ENCODE measurements around the gene RTL9. TPM values are rescaled to one million over a fixed set of nuclear protein-coding genes. Genes with fewer than 3 reads are reported as not detected.
A peak's percentile ranks its signal among the peaks of the same experiment; 100 is the strongest.

Gene RTL9
- total and polyA plus RNA-seq, 9 of the 15 experiments (the other 6 are each of a cell fraction or from before 2014, with no cell fraction given), result 0.04 to 0.35 (median 0.13) TPM; not detected in 1

- no peak for TF ChIP-seq TOE1 (IDR thresholded peaks at IDR 0.05; ENCODE audit: borderline replicate concordance)
- no peak for TF ChIP-seq TOE1 (CRISPR knock-in tag; IDR thresholded peaks at IDR 0.05; ENCODE audit: borderline replicate concordance, low read depth)
- no peak for TF ChIP-seq HES1 (IDR thresholded peaks at IDR 0.05; ENCODE audit: low read depth)
- no peak for TF ChIP-seq ZNF384 (IDR thresholded peaks at IDR 0.05; ENCODE audit: low read depth, low read length)
- TF ChIP-seq ZNF23 (CRISPR knock-in tag; IDR thresholded peaks at IDR 0.05), result no peak
- TF ChIP-seq, protein P1, sequence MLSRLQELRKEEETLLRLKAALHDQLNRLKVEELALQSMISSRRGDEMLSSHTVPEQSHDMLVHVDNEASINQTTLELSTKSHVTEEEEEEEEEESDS (CRISPR knock-in tag; IDR thresholded peaks at IDR 0.05), result no peak
- TF ChIP-seq EP300 (IDR thresholded peaks at IDR 0.05; ENCODE audit: low read length), result peak; percentile 82; the same call in 1 of the 2 replicates
- peak; percentile 49 for TF ChIP-seq NCOR1 (IDR thresholded peaks at IDR 0.05)
- no peak for TF ChIP-seq ZBTB5 (IDR thresholded peaks at IDR 0.05)
- TF ChIP-seq PURB (CRISPR knock-in tag; IDR thresholded peaks at IDR 0.05; ENCODE audit: low read depth), result no peak
- TF ChIP-seq ZNF518B (CRISPR knock-in tag; IDR thresholded peaks at IDR 0.05), result no peak
- TF ChIP-seq MEF2A (IDR thresholded peaks at IDR 0.05; ENCODE audit: control insufficient read depth, low read depth, low read length), result no peak
- no peak for TF ChIP-seq RFX5 (IDR thresholded peaks at IDR 0.05; ENCODE audit: low read depth, low read length)
- no peak for TF ChIP-seq GTF2F1 (IDR thresholded peaks at IDR 0.05; ENCODE audit: low read depth, low read length)
- no peak for TF ChIP-seq BDP1 (IDR thresholded peaks at IDR 0.05; ENCODE audit: insufficient read depth, insufficient read length)
- TF ChIP-seq SIN3A (IDR thresholded peaks at IDR 0.05; ENCODE audit: borderline replicate concordance in 2 of 2, control insufficient read depth in 1 of 2, low read depth in 2 of 2, low read length in 2 of 2), result no peak
- TF ChIP-seq YY1 (IDR thresholded peaks at IDR 0.05; ENCODE audit: borderline replicate concordance in 1 of 3, control insufficient read depth in 1 of 3, extremely low read depth in 1 of 3, insufficient read depth in 3 of 3, insufficient read length in 1 of 3, insufficient replicate concordance in 2 of 3, low read depth in 1 of 3, low read length in 2 of 3), result peak in 1 of 3 experiments; percentile 17
- TF ChIP-seq, protein P2, sequence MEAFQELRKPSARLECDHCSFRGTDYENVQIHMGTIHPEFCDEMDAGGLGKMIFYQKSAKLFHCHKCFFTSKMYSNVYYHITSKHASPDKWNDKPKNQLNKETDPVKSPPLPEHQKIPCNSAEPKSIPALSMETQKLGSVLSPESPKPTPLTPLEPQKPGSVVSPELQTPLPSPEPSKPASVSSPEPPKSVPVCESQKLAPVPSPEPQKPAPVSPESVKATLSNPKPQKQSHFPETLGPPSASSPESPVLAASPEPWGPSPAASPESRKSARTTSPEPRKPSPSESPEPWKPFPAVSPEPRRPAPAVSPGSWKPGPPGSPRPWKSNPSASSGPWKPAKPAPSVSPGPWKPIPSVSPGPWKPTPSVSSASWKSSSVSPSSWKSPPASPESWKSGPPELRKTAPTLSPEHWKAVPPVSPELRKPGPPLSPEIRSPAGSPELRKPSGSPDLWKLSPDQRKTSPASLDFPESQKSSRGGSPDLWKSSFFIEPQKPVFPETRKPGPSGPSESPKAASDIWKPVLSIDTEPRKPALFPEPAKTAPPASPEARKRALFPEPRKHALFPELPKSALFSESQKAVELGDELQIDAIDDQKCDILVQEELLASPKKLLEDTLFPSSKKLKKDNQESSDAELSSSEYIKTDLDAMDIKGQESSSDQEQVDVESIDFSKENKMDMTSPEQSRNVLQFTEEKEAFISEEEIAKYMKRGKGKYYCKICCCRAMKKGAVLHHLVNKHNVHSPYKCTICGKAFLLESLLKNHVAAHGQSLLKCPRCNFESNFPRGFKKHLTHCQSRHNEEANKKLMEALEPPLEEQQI (IDR thresholded peaks at IDR 0.05), result no peak
Observed at GRCh38 chrX:110373310-110373709, 14.7 kb downstream of the RTL9 start (continued).

All from K562 (cell line).